Activated CD4-positive, alpha-beta memory T cell treated with anti-CD3 and anti-CD28 coated beads, Interleukin-2, amount 10 ng/mL, durations not matched to agents 7 days and 5 days (primary cell): Measurements from ENCODE around the gene TSSK3. TPM values are rescaled to one million over a fixed set of nuclear protein-coding genes. Genes with fewer than 3 reads are reported as not detected.
"Not testable (repeated sequence)": the region's sequence is repeated elsewhere in the genome, so short reads cannot be mapped to it uniquely, and the experiment has no call there.

Source experiments
- CTCF ChIA-PET: fragments of 350-600 bp; sonication (Branson Sonifier 250); formaldehyde crosslinking; loops from one replicate; lab custom pipeline; 2021; ENCODE audit warnings: antibody characterized with exemption, inconsistent platforms; lab: Charles Lee
- POLR2A ChIA-PET: fragments of 350-600 bp; sonication (Branson Sonifier 250); formaldehyde crosslinking; loops from one replicate; lab custom pipeline; 2021; ENCODE audit warnings: antibody characterized with exemption; lab: Charles Lee
- DNase-seq: peaks from one replicate; pipeline ENCODE4 v3.0.0-alpha.2; 2020
- H3K27ac Mint-ChIP-seq: one replicate; pipeline ENCODE4 v1.8.0; 2021; ENCODE audit warnings: mild to moderate bottlenecking, mixed read lengths
- H3K27me3 Mint-ChIP-seq: one replicate; pipeline ENCODE4 v1.8.0; 2021; ENCODE audit warnings: mixed read lengths
- H3K36me3 Mint-ChIP-seq: one replicate; pipeline ENCODE4 v1.8.0; 2021; ENCODE audit warnings: low read depth, mixed read lengths
- H3K4me1 Mint-ChIP-seq: one replicate; pipeline ENCODE4 v1.8.0; 2021; ENCODE audit warnings: mixed read lengths
- H3K4me3 Mint-ChIP-seq: one replicate; pipeline ENCODE4 v1.8.0; 2021; ENCODE audit warnings: mild to moderate bottlenecking, mixed read lengths
- H3K9me3 Mint-ChIP-seq: one replicate; pipeline ENCODE4 v1.8.0; 2021; ENCODE audit warnings: mixed read lengths
- total RNA-seq, 2 experiments: library from RNA; stranded (reverse); gene quantifications; one replicate each; pipeline ENCODE4 v1.2.3, GENCODE V29; 2021

The TSSK3 gene
- total RNA-seq, 2 experiments from 2014 or later: 0.70 to 1.0 TPM

- Mint-ChIP-seq H3K4me1 (peaks cover 31% of the 10 kb centered on the region), H3K27me3 (peaks cover 3% of the 10 kb centered on the region), H3K9me3 (peaks cover 3% of the 10 kb centered on the region), H3K36me3 (no peaks in the 10 kb centered on the region), H3K27ac (no peak overlapping the region), H3K4me3 (no peak overlapping the region)
- ChIA-PET CTCF (interaction anchor here (0.9 to 1.3 kb wide), 4 partner anchors 18 to 138 kb away, joined by 3 to 6 read pairs (median 4); no protein-coding TSS in a partner anchor), POLR2A (interaction anchor here (0.7 to 2.0 kb wide), 5 partner anchors 9 to 104 kb away, joined by 3 to 5 read pairs (median 3); no protein-coding TSS in a partner anchor)
- DNase-seq: no peak
Observed at GRCh38 chr1:32353886-32354570, 8.3 kb upstream of the TSSK3 start.

GRCh38 chr1:32355778-32356177 lies 6.6 kb upstream of the TSSK3 start:
- CTCF ChIA-PET: interaction anchor here (1.0 kb wide), 1 partner anchor 44 kb away, joined by 3 read pairs; no protein-coding TSS in a partner anchor
- H3K27me3 Mint-ChIP-seq, H3K36me3 Mint-ChIP-seq, POLR2A ChIA-PET, H3K27ac Mint-ChIP-seq, H3K4me3 Mint-ChIP-seq, DNase-seq, H3K9me3 Mint-ChIP-seq: not testable (repeated sequence)
- peaks cover 22% of the 10 kb centered on the region for H3K4me1 Mint-ChIP-seq

- POLR2A ChIA-PET: no interaction called here
- CTCF ChIA-PET: no interaction called here
- no peak for DNase-seq
- no peaks in the 10 kb centered on the region for H3K9me3 Mint-ChIP-seq
- H3K36me3 Mint-ChIP-seq: no peaks in the 10 kb centered on the region
- H3K4me3 Mint-ChIP-seq: no peak overlapping the region
- H3K4me1 Mint-ChIP-seq: peaks cover 20% of the 10 kb centered on the region
- H3K27me3 Mint-ChIP-seq: peaks cover 6% of the 10 kb centered on the region
- no peak overlapping the region for H3K27ac Mint-ChIP-seq
Observed at GRCh38 chr1:32356478-32356877, 5.9 kb upstream of the TSSK3 start.

- no peak overlapping the region for H3K4me3 Mint-ChIP-seq
- no peaks in the 10 kb centered on the region for H3K9me3 Mint-ChIP-seq
- ChIA-PET POLR2A (no interaction called here), CTCF (interaction anchor here (0.7 kb wide), 1 partner anchor 43 kb away, joined by 3 read pairs; no protein-coding TSS in a partner anchor)
- DNase-seq: no peak
- H3K36me3 Mint-ChIP-seq: peaks cover 4% of the 10 kb centered on the region
- H3K27me3 Mint-ChIP-seq: peaks cover 11% of the 10 kb centered on the region
- peaks cover 20% of the 10 kb centered on the region for H3K4me1 Mint-ChIP-seq
- H3K27ac Mint-ChIP-seq: no peak overlapping the region
Observed at GRCh38 chr1:32357614-32358013, 4.7 kb upstream of the TSSK3 start.

GRCh38 chr1:32358435-32358834 lies 3.9 kb upstream of the TSSK3 start:
- ChIA-PET POLR2A (no interaction called here), CTCF (interaction anchor here (0.7 to 0.8 kb wide), 2 partner anchors 42 to 110 kb away, joined by 3 read pairs; no protein-coding TSS in a partner anchor)
- Mint-ChIP-seq H3K9me3 (no peaks in the 10 kb centered on the region), H3K36me3 (peaks cover 12% of the 10 kb centered on the region), H3K4me1 (peaks cover 15% of the 10 kb centered on the region), H3K27ac (no peak overlapping the region), H3K4me3 (no peak overlapping the region), H3K27me3 (peaks cover 11% of the 10 kb centered on the region)
- no peak for DNase-seq

- Mint-ChIP-seq H3K27ac (no peak overlapping the region), H3K4me3 (no peak overlapping the region), H3K27me3 (peaks cover 7% of the 10 kb centered on the region), H3K36me3 (peaks cover 17% of the 10 kb centered on the region), H3K4me1 (peaks cover 14% of the 10 kb centered on the region), H3K9me3 (no peaks in the 10 kb centered on the region)
- CTCF ChIA-PET: no interaction called here
- no peak for DNase-seq
- POLR2A ChIA-PET: no interaction called here
Observed at GRCh38 chr1:32361308-32361673, 1.0 kb upstream of the TSSK3 start.

- peaks cover 14% of the 10 kb centered on the region for H3K4me1 Mint-ChIP-seq
- ChIA-PET POLR2A (no interaction called here), CTCF (no interaction called here)
- peaks cover 21% of the 10 kb centered on the region for H3K36me3 Mint-ChIP-seq
- no peaks in the 10 kb centered on the region for H3K9me3 Mint-ChIP-seq
- H3K27me3 Mint-ChIP-seq: peaks cover 7% of the 10 kb centered on the region
- H3K4me3 Mint-ChIP-seq: no peak overlapping the region
- no peak overlapping the region for H3K27ac Mint-ChIP-seq
- no peak for DNase-seq
Observed at GRCh38 chr1:32361674-32362473, 465 bp upstream of the TSSK3 start.

GRCh38 chr1:32363713-32364112 lies 1.4 kb downstream of the TSSK3 start:
- H3K27me3 Mint-ChIP-seq: peaks cover 7% of the 10 kb centered on the region
- no peaks in the 10 kb centered on the region for H3K9me3 Mint-ChIP-seq
- CTCF ChIA-PET: interaction anchor here (0.6 kb wide), 1 partner anchor 234 kb away, joined by 3 read pairs; no protein-coding TSS in a partner anchor
- H3K4me3 Mint-ChIP-seq: no peak overlapping the region
- peaks cover 14% of the 10 kb centered on the region for H3K4me1 Mint-ChIP-seq
- POLR2A ChIA-PET: interaction anchor here (1.1 kb wide), 1 partner anchor 9 kb away, joined by 4 read pairs; no protein-coding TSS in a partner anchor
- H3K27ac Mint-ChIP-seq: no peak overlapping the region
- peaks cover 25% of the 10 kb centered on the region for H3K36me3 Mint-ChIP-seq
- no peak for DNase-seq

- H3K27ac Mint-ChIP-seq: no peak overlapping the region
Observed at GRCh38 chr1:32364836-32365235, 2.5 kb downstream of the TSSK3 start.

GRCh38 chr1:32365445-32365844 lies 3.1 kb downstream of the TSSK3 start:
- Mint-ChIP-seq H3K36me3 (peaks cover 34% of the 10 kb centered on the region), H3K27ac (no peak overlapping the region), H3K4me1 (peaks cover 6% of the 10 kb centered on the region), H3K9me3 (no peaks in the 10 kb centered on the region), H3K4me3 (no peak overlapping the region), H3K27me3 (peaks cover 7% of the 10 kb centered on the region)
- POLR2A ChIA-PET: no interaction called here
- DNase-seq: no peak
- CTCF ChIA-PET: no interaction called here

More at GRCh38 chr1:32364836-32365235, 2.5 kb downstream of the TSSK3 start:
- ChIA-PET CTCF (no interaction called here), POLR2A (no interaction called here)
- H3K4me1 Mint-ChIP-seq: peaks cover 9% of the 10 kb centered on the region
- H3K36me3 Mint-ChIP-seq: peaks cover 34% of the 10 kb centered on the region
- H3K9me3 Mint-ChIP-seq: no peaks in the 10 kb centered on the region
- H3K27me3 Mint-ChIP-seq: peaks cover 7% of the 10 kb centered on the region
- H3K4me3 Mint-ChIP-seq: no peak overlapping the region
- DNase-seq: no peak

GRCh38 chr1:32367912-32368635 lies 5.7 kb downstream of the TSSK3 start:
- Mint-ChIP-seq H3K27me3 (no peaks in the 10 kb centered on the region), H3K9me3 (no peaks in the 10 kb centered on the region), H3K36me3 (peaks cover 29% of the 10 kb centered on the region), H3K4me3 (no peak overlapping the region), H3K4me1 (peaks cover 15% of the 10 kb centered on the region), H3K27ac (no peak overlapping the region)
- ChIA-PET CTCF (interaction anchor here (0.6 to 1.5 kb wide), 2 partner anchors 14 to 33 kb away, joined by 3 read pairs; no protein-coding TSS in a partner anchor), POLR2A (no interaction called here)
- DNase-seq: no peak

- POLR2A ChIA-PET: interaction anchor here (0.6 to 1.8 kb wide), 17 partner anchors 12 to 319 kb away, joined by 3 to 11 read pairs (median 4); partner anchors contain the start of genes BSDC1, HDAC1, LCK and MARCKSL1
Observed at GRCh38 chr1:32372149-32372756, 9.9 kb downstream of the TSSK3 start.

More at GRCh38 chr1:32372149-32372756, 9.9 kb downstream of the TSSK3 start:
- H3K36me3 Mint-ChIP-seq: peaks cover 51% of the 10 kb centered on the region
- no peaks in the 10 kb centered on the region for H3K27me3 Mint-ChIP-seq
- no peaks in the 10 kb centered on the region for H3K9me3 Mint-ChIP-seq
- H3K4me1 Mint-ChIP-seq: peaks cover 18% of the 10 kb centered on the region
- H3K4me3 Mint-ChIP-seq: no peak overlapping the region
- CTCF ChIA-PET: interaction anchor here (0.6 to 2.2 kb wide), 14 partner anchors 12 to 222 kb away, joined by 3 to 36 read pairs (median 4); partner anchors contain the start of genes CCDC28B, IQCC and MARCKSL1
- DNase-seq: peak; percentile 74
- peak overlapping the region; percentile 33 for H3K27ac Mint-ChIP-seq
